T47D (cell line): Measurements from ENCODE around the gene TMEM140.

Source experiments
- DNase-seq, 2 experiments: peaks; one replicate each; pipeline versions ENCODE4 v3.0.0 to v3.0.0-alpha.2; 2011 to 2012; ENCODE audit warnings: low read depth in 1 of 2, low spot score in 1 of 2
- JUND ChIP-seq: IDR thresholded peaks from 2 replicates; pipeline ENCODE4 v1.6.1; 2012; ENCODE audit warnings: low read depth
- in situ Hi-C: cut with HindIII; loops from 2 replicates; pipeline ENCODE4 v1.10.0; 2016; ENCODE audit warnings: low sequenced_read_pairs, low pct_unique_long_range_greater_than_20kb

TMEM140 gene

GRCh38 chr7:135160858-135161653, 13.2 kb downstream of the TMEM140 start:
- in situ Hi-C loops = no loop called here
- DNase-seq = no peak
- no peak for TF ChIP-seq JUND

- TF ChIP-seq JUND = no peak
- in situ Hi-C loops = no loop called here
- no peak for DNase-seq
Measured at GRCh38 chr7:135161669-135162068, 13.8 kb downstream of the TMEM140 start.

- in situ Hi-C loops = no loop called here
- TF ChIP-seq JUND = no peak
- DNase-seq = no peak
Measured at GRCh38 chr7:135162382-135163001, 14.6 kb downstream of the TMEM140 start.

- peak in 1 of 2 experiments; percentile 42 for DNase-seq
- no peak for TF ChIP-seq JUND
- in situ Hi-C loops = no loop called here
Measured at GRCh38 chr7:135164357-135165061, 16.6 kb downstream of the TMEM140 start.

- TF ChIP-seq JUND = no peak
- DNase-seq = no peak
- in situ Hi-C loops = no loop called here
Measured at GRCh38 chr7:135165862-135166261, 18.0 kb downstream of the TMEM140 start.

- in situ Hi-C loops = no loop called here
- no peak for TF ChIP-seq JUND
- DNase-seq = no peak
Measured at GRCh38 chr7:135166338-135166990, 18.6 kb downstream of the TMEM140 start.

- DNase-seq = no peak
- in situ Hi-C loops = no loop called here
- no peak for TF ChIP-seq JUND
Measured at GRCh38 chr7:135167365-135167917, 19.6 kb downstream of the TMEM140 start.

- DNase-seq = no peak
- TF ChIP-seq JUND = no peak
- in situ Hi-C loops = no loop called here
Measured at GRCh38 chr7:135168001-135168400, 20.1 kb downstream of the TMEM140 start.

GRCh38 chr7:135168489-135169140, 20.7 kb downstream of the TMEM140 start:
- no peak for TF ChIP-seq JUND
- in situ Hi-C loops = no loop called here
- no peak for DNase-seq

- TF ChIP-seq JUND = no peak
- in situ Hi-C loops = no loop called here
- DNase-seq = no peak
Measured at GRCh38 chr7:135169141-135169963, 21.5 kb downstream of the TMEM140 start.

- DNase-seq = no peak
- no peak for TF ChIP-seq JUND
- in situ Hi-C loops = no loop called here
Measured at GRCh38 chr7:135169964-135170273, 22.0 kb downstream of the TMEM140 start.
